Liver (tissue), 9 donors: ENCODE results near the gene DNAJC11. TPM values are rescaled to one million over a fixed set of nuclear protein-coding genes. Genes with fewer than 3 reads are reported as not detected.

ENCODE experiments used
- DNase-seq: peaks from one replicate; pipeline ENCODE4 v3.0.0-alpha.2; 2017; ENCODE audit warnings: low spot score
- H3K27ac ChIP-seq, 2 donors: one replicate each; pipeline ENCODE4 v1.7.0; 2013; ENCODE audit warnings: inconsistent platforms in 2 of 2, low read length in 2 of 2, control low read depth in 1 of 2, low read depth in 1 of 2, mild to moderate bottlenecking in 1 of 2
- H3K27me3 ChIP-seq, 4 donors: one replicate each; pipeline versions ENCODE4 v1.6.1 to v1.7.0; 2013; ENCODE audit warnings: low read length in 3 of 4, inconsistent platforms in 1 of 4, mild to moderate bottlenecking in 1 of 4, moderate library complexity in 1 of 4; ENCODE audit not compliant: control insufficient read depth in 4 of 4, insufficient read depth in 4 of 4
- H3K36me3 ChIP-seq, 4 donors: one replicate each; pipeline versions ENCODE4 v1.6.1 to v1.7.0; 2013; ENCODE audit warnings: low read length in 3 of 4, mild to moderate bottlenecking in 3 of 4, low read depth in 1 of 4, moderate library complexity in 1 of 4; ENCODE audit not compliant: control insufficient read depth in 4 of 4, insufficient read depth in 3 of 4
- H3K4me1 ChIP-seq, 4 donors: one replicate each; pipeline versions ENCODE4 v1.6.1 to v1.7.0; 2013; ENCODE audit warnings: low read length in 3 of 4, mild to moderate bottlenecking in 3 of 4, moderate library complexity in 1 of 4; ENCODE audit not compliant: control insufficient read depth in 4 of 4, insufficient read depth in 4 of 4
- H3K4me3 ChIP-seq, 3 donors: one replicate each; pipeline versions ENCODE4 v1.6.1 to v1.7.0; 2013; ENCODE audit warnings: low read length in 3 of 3, control low read depth in 1 of 3, low read depth in 1 of 3, mild to moderate bottlenecking in 1 of 3
- H3K9ac ChIP-seq, 2 donors: one replicate each; pipeline ENCODE4 v1.7.0; 2013; ENCODE audit warnings: low read length in 2 of 2, mild to moderate bottlenecking in 2 of 2, moderate library complexity in 2 of 2, control low read depth in 1 of 2, low read depth in 1 of 2
- H3K9me3 ChIP-seq, 4 donors: one replicate each; pipeline versions ENCODE4 v1.6.1 to v1.7.0; 2013; ENCODE audit warnings: low read length in 3 of 4; ENCODE audit not compliant: control insufficient read depth in 4 of 4
- EGR1 ChIP-seq, 2 donors: IDR thresholded peaks; 2 replicates each; pipeline ENCODE4 v1.6.1; 2016 to 2018; ENCODE audit warnings: antibody characterized with exemption in 2 of 2, low read depth in 2 of 2
- FOXA1 ChIP-seq: IDR thresholded peaks from 2 replicates; pipeline ENCODE4 v1.6.1; 2016; ENCODE audit warnings: antibody characterized with exemption
- FOXA2 ChIP-seq: IDR thresholded peaks from 2 replicates; pipeline ENCODE4 v1.6.1; 2016; ENCODE audit warnings: antibody characterized with exemption
- GABPA ChIP-seq, 2 donors: IDR thresholded peaks in 1 of 2; conservative IDR thresholded peaks in 1 of 2; 2 replicates each; pipeline ENCODE4 v1.6.1; 2016; ENCODE audit warnings: antibody characterized with exemption in 2 of 2, mild to moderate bottlenecking in 1 of 2, moderate library complexity in 1 of 2
- HNF4A ChIP-seq, 2 donors: conservative IDR thresholded peaks; 2 replicates each; pipeline ENCODE4 v1.6.1; 2016; ENCODE audit warnings: antibody characterized with exemption in 2 of 2, mild to moderate bottlenecking in 2 of 2
- HNF4G ChIP-seq: IDR thresholded peaks from 2 replicates; pipeline ENCODE4 v1.6.1; 2016; ENCODE audit warnings: antibody characterized with exemption
- JUND ChIP-seq, 2 donors: IDR thresholded peaks; 2 replicates each; pipeline ENCODE4 v1.6.1; 2016; ENCODE audit warnings: antibody characterized with exemption in 2 of 2
- NR2F2 ChIP-seq: IDR thresholded peaks from 2 replicates; pipeline ENCODE4 v1.6.1; 2016; ENCODE audit warnings: antibody characterized with exemption
- RAD21 ChIP-seq, 2 donors: IDR thresholded peaks; 2 replicates each; pipeline ENCODE4 v1.6.1; 2016; ENCODE audit warnings: antibody characterized with exemption in 2 of 2, mild to moderate bottlenecking in 2 of 2
- RXRA ChIP-seq, 2 donors: IDR thresholded peaks; 2 replicates each; pipeline ENCODE4 v1.6.1; 2017 to 2018; ENCODE audit warnings: antibody characterized with exemption in 2 of 2, mild to moderate bottlenecking in 1 of 2
- TAF1 ChIP-seq: conservative IDR thresholded peaks from 2 replicates; pipeline ENCODE4 v1.6.1; 2016; ENCODE audit warnings: antibody characterized with exemption, mild to moderate bottlenecking
- YY1 ChIP-seq: IDR thresholded peaks from 2 replicates; pipeline ENCODE4 v1.6.1; 2016; ENCODE audit warnings: antibody characterized with exemption, mild to moderate bottlenecking
- WGBS: extraction: QIAGEN DNeasy Blood & Tissue Kit; methylation state at CpG from one replicate; pipeline ENCODE4 v1.1.7; 2013; 5-methylcytosine and 5-hydroxymethylcytosine counted together
- polyA plus RNA-seq, 2 donors: library from polyadenylated mRNA; stranded (reverse) in 1 of 2; unstranded in 1 of 2; fragments of 200-250 nt in 1 of 2; fragments of >200 nt in 1 of 2; fragmentation: Nextera tagmentation in 1 of 2; extraction: Ambion mirVana in 1 of 2; gene quantifications; one replicate each; pipeline versions ENCODE4 v1.2.1 to v1.2.3, GENCODE V29; 2013 to 2015
- total RNA-seq, 2 donors: library from RNA; depleted of rRNA; stranded (reverse); fragments of >200 nt; gene quantifications; one replicate each; pipeline ENCODE4 v1.2.3, GENCODE V29; 2014
- TF ChIP-seq, protein P1 (sequence below): IDR thresholded peaks from 2 replicates; pipeline ENCODE4 v1.6.1; 2016; ENCODE audit warnings: antibody characterized with exemption
- TF ChIP-seq, protein P2 (sequence below): IDR thresholded peaks from 2 replicates; pipeline ENCODE4 v1.6.1; 2016; ENCODE audit warnings: antibody characterized with exemption
- TF ChIP-seq, protein P3 (sequence below): IDR thresholded peaks from 2 replicates; pipeline ENCODE4 v1.6.1; 2016; ENCODE audit warnings: antibody characterized with exemption, mild to moderate bottlenecking
- TF ChIP-seq, protein P4 (sequence below): fragments of 150-350 bp; IDR thresholded peaks from 2 replicates; pipeline ENCODE4 v1.5.1; 2017; ENCODE audit warnings: improper control_type of control experiment, low read depth, low read length; ENCODE audit not compliant: missing input control
- TF ChIP-seq, protein P5 (sequence below): IDR thresholded peaks from 2 replicates; pipeline ENCODE4 v1.6.1; 2016; ENCODE audit warnings: antibody characterized with exemption
- donor health status: healthy.
- donor health status: healthy.
- donor health status: healthy.
- donor health status: healthy.
- donor health status: healthy.

The DNAJC11 gene
- total and polyA plus RNA-seq, 4 donors: 16.5 to 36.1 (median 23.8) TPM

DNA sequence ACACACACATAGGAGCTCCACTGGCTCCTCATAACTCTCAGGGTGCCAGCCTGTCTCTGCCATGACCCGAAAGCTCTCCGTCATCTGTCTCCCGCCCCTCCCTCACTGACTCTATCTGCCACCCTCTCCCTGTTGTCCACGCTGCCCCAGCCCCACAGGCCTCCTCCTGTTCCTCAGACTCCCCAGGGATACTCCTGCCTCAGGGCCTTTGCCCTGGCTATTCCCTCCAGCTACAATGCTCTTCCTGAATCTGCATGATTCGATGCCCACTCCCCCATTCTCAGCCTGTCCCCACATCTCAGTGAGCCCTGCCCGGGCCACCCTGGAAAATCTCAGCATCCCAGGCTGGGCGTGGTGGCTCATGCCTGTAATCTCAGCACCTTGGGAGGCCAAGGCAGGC lies 24.6 kb upstream of the DNAJC11 start:
- Histone ChIP-seq H3K27ac (no peak overlapping the region), H3K4me1 (no peaks in the 10 kb centered on the region), H3K4me3 (no peak overlapping the region), H3K27me3 (no peaks in the 10 kb centered on the region), H3K36me3 (no peaks in the 10 kb centered on the region), H3K9ac (no peak overlapping the region), H3K9me3 (no peaks in the 10 kb centered on the region)
- no peak for DNase-seq
- 90% methylated on average over 7 of the region's 7 CpGs for WGBS
- no peak for TF ChIP-seq JUND (IDR thresholded peaks at IDR 0.05)
- TF ChIP-seq, protein P1, sequence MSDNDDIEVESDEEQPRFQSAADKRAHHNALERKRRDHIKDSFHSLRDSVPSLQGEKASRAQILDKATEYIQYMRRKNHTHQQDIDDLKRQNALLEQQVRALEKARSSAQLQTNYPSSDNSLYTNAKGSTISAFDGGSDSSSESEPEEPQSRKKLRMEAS: no peak
- TF ChIP-seq RXRA (IDR thresholded peaks at IDR 0.05): no peak
- TF ChIP-seq HNF4A (conservative IDR thresholded peaks at IDR 0.05): no peak
- no peak for TF ChIP-seq GABPA (IDR thresholded peaks at IDR 0.05 in 1 of 2, conservative IDR thresholded peaks at IDR 0.05 in 1 of 2)
- TF ChIP-seq, protein P2, sequence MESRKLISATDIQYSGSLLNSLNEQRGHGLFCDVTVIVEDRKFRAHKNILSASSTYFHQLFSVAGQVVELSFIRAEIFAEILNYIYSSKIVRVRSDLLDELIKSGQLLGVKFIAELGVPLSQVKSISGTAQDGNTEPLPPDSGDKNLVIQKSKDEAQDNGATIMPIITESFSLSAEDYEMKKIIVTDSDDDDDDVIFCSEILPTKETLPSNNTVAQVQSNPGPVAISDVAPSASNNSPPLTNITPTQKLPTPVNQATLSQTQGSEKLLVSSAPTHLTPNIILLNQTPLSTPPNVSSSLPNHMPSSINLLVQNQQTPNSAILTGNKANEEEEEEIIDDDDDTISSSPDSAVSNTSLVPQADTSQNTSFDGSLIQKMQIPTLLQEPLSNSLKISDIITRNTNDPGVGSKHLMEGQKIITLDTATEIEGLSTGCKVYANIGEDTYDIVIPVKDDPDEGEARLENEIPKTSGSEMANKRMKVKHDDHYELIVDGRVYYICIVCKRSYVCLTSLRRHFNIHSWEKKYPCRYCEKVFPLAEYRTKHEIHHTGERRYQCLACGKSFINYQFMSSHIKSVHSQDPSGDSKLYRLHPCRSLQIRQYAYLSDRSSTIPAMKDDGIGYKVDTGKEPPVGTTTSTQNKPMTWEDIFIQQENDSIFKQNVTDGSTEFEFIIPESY: no peak
- no peak for TF ChIP-seq YY1
- TF ChIP-seq HNF4G: no peak
- TF ChIP-seq, protein P3, sequence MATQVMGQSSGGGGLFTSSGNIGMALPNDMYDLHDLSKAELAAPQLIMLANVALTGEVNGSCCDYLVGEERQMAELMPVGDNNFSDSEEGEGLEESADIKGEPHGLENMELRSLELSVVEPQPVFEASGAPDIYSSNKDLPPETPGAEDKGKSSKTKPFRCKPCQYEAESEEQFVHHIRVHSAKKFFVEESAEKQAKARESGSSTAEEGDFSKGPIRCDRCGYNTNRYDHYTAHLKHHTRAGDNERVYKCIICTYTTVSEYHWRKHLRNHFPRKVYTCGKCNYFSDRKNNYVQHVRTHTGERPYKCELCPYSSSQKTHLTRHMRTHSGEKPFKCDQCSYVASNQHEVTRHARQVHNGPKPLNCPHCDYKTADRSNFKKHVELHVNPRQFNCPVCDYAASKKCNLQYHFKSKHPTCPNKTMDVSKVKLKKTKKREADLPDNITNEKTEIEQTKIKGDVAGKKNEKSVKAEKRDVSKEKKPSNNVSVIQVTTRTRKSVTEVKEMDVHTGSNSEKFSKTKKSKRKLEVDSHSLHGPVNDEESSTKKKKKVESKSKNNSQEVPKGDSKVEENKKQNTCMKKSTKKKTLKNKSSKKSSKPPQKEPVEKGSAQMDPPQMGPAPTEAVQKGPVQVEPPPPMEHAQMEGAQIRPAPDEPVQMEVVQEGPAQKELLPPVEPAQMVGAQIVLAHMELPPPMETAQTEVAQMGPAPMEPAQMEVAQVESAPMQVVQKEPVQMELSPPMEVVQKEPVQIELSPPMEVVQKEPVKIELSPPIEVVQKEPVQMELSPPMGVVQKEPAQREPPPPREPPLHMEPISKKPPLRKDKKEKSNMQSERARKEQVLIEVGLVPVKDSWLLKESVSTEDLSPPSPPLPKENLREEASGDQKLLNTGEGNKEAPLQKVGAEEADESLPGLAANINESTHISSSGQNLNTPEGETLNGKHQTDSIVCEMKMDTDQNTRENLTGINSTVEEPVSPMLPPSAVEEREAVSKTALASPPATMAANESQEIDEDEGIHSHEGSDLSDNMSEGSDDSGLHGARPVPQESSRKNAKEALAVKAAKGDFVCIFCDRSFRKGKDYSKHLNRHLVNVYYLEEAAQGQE: no peak
- no peak for TF ChIP-seq FOXA1
- no peak for TF ChIP-seq TAF1
- TF ChIP-seq RAD21 (IDR thresholded peaks at IDR 0.05): no peak
- no peak for TF ChIP-seq FOXA2
- TF ChIP-seq EGR1 (IDR thresholded peaks at IDR 0.05; ENCODE audit: low read depth in 2 of 2): no peak
- TF ChIP-seq, protein P4, sequence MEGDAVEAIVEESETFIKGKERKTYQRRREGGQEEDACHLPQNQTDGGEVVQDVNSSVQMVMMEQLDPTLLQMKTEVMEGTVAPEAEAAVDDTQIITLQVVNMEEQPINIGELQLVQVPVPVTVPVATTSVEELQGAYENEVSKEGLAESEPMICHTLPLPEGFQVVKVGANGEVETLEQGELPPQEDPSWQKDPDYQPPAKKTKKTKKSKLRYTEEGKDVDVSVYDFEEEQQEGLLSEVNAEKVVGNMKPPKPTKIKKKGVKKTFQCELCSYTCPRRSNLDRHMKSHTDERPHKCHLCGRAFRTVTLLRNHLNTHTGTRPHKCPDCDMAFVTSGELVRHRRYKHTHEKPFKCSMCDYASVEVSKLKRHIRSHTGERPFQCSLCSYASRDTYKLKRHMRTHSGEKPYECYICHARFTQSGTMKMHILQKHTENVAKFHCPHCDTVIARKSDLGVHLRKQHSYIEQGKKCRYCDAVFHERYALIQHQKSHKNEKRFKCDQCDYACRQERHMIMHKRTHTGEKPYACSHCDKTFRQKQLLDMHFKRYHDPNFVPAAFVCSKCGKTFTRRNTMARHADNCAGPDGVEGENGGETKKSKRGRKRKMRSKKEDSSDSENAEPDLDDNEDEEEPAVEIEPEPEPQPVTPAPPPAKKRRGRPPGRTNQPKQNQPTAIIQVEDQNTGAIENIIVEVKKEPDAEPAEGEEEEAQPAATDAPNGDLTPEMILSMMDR: no peak

DNA sequence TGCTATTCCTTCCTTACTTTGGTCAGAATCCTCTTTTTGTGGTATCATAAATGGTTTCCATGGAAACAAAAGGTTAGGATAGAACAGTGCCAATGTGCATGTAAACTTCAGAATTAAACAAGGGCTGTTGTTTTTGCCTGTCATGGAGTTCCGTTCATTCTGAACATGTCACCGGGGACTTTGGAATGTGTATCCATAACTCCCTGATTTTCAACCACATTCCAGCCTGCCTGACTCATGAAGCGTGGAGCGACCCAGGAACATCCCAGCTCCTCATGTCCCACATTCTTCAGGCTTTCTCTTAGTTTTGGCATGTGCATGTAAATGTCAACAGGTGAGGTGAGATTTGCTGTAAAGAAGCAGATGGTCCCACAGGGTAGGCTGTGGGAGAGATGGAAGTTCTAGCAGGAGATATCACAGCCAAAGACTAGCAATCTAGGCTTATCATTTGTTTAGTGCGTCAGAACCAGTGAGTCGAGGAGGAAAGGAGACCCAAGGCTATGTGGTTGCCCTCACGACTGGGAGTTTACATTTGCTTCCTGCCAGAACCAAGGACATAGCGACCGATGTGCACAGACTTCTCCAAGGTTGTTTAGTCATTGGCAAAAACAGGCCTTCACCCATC lies 23.0 kb upstream of the DNAJC11 start:
- no peaks in the 10 kb centered on the region for H3K9me3 ChIP-seq
- H3K27me3 ChIP-seq: no peaks in the 10 kb centered on the region
- no peak for DNase-seq
- H3K36me3 ChIP-seq: no peaks in the 10 kb centered on the region
- 78% methylated on average over 9 of the region's 9 CpGs for WGBS
- no peak overlapping the region for H3K4me3 ChIP-seq
- H3K9ac ChIP-seq: no peak overlapping the region
- no peaks in the 10 kb centered on the region for H3K4me1 ChIP-seq
- H3K27ac ChIP-seq: no peak overlapping the region
- TF ChIP-seq, protein P1: no peak
- TF ChIP-seq RXRA (IDR thresholded peaks at IDR 0.05) (no peak), HNF4A (conservative IDR thresholded peaks at IDR 0.05) (no peak), RAD21 (IDR thresholded peaks at IDR 0.05) (no peak), FOXA1 (no peak), TAF1 (no peak), YY1 (no peak), NR2F2 (no peak), HNF4G (no peak), EGR1 (IDR thresholded peaks at IDR 0.05; ENCODE audit: low read depth in 2 of 2) (no peak)
- TF ChIP-seq, protein P3: no peak
- TF ChIP-seq, protein P5, sequence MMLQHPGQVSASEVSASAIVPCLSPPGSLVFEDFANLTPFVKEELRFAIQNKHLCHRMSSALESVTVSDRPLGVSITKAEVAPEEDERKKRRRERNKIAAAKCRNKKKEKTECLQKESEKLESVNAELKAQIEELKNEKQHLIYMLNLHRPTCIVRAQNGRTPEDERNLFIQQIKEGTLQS: no peak
- TF ChIP-seq, protein P2: no peak
